T-helper 2 cell (primary cell): ENCODE data around the gene TIMP2.
A peak's percentile ranks its signal among the peaks of the same experiment; 100 is the strongest.
"Not testable (repeated sequence)": the region's sequence is repeated elsewhere in the genome, so short reads cannot be mapped to it uniquely, and the experiment has no call there.

ENCODE experiments used
- DNase-seq, 5 experiments: peaks; one replicate each; pipeline versions ENCODE4 v3.0.0 to v3.0.0-alpha.2; 2012 to 2022

TIMP2 gene

DNA sequence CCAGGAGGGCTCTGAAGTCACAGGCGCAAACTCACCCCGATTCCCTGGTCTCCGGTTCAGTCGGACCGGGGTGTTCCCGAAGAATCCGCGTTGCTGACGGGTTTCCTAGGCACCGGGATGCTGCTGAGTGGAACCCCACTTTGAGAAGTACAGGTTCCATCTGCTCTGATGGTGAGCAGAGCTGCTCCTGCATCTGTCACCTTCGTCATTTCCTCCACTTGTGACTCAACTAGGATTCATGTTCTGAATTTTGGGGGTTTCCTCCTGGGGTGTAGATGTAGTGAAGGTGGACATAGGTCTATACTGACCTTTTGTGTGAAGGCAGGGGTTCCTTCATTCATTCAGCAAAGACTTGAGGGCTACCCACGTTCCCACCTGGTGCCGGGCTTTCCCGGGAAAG lies 29.5 kb upstream of the TIMP2 start:
- no peak for DNase-seq

GRCh38 chr17:78953356-78954350 lies 28.5 kb upstream of the TIMP2 start:
- DNase-seq, result no peak

GRCh38 chr17:78952706-78953105 lies 27.5 kb upstream of the TIMP2 start:
- no peak for DNase-seq

- no peak for DNase-seq
These were observed 26.9 kb upstream of the TIMP2 start for GRCh38 chr17:78951967-78952551.

GRCh38 chr17:78950870-78951269 lies 25.7 kb upstream of the TIMP2 start:
- no peak for DNase-seq

DNA sequence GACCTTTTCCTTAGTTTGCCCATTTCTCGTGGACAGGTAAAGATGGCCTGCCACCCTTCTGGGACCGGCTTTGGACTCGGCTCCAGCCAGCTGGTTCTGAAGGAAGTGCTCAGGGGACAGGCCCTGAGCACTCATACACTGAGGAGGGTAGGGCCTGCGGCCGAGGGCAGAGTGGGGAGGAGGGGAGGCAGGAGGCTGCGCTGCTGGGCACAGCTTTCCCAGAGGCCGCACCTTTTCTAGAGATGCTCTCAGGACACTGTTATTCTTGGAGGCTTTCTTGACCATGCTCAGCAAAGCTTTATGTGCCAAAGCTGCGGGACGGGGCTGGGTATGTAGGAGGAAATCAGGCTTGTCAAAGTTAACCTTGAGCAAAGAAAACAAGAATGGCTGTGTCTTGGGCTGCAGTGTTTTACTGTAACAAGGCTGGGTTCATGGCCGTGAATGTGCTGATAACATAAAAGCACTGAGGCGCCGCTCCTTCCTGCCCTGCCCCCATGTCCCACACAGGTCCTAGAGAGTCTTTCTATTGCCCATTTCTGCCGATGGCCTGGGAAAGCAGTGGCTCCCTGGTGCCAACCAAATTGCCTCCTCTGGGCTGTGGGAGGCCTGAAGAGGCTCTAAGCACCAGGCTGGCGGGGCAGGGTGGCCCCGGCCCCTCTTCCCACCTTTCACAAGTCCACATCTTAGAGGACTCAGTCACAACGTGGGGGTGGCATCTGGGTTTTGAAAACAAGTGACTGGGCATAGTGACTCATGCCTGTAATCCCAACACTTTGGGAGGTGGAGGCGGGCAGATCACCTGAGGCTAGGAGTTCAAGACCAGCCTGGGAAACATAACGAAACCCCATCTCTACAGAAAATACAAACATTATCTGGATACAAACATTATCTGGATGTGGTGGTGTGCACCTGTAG lies 22.3 kb upstream of the TIMP2 start:
- DNase-seq, result no peak

DNA sequence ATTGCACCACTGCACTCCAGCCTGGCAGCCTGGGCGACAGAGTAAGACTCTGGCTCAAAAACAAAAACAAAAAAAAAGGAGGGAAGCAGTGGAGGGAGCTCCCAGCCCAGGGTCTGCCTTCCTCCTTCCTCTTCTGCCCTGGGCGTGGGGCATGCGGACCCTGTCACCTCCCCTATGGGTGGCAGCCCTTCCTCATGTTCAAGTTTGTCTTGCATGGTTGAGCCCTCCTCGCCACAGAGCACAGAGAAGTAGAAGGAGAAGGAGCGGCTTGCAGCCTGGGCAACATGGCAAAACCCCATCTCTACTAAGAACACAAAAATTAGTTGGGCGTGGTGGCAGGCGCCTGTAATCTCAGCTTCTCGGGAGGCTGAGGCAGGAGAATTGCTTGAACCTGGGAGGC lies 21.4 kb upstream of the TIMP2 start:
- no peak for DNase-seq

GRCh38 chr17:78946131-78946530 lies 20.9 kb upstream of the TIMP2 start:
- no peak for DNase-seq

DNA sequence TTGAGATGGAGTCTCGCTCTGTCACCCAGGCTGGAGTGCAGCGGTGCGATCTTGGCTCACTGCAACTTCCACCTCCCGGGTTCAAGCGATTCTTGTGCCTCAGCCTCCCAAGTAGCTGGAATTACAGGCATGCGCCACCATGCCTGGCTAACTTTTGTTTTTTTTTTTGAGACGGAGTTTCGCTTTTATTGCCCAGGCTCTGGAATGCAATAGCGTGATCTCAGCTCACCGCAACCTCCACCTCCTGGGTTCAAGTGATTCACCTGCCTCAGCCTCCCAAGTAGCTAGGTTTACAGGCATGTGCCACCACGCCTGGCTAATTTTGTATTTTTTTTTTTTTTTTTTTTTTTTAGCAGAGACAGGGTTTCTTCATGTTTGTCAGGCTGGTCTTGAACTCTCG lies 20.3 kb upstream of the TIMP2 start:
- not testable (repeated sequence) for DNase-seq

DNA sequence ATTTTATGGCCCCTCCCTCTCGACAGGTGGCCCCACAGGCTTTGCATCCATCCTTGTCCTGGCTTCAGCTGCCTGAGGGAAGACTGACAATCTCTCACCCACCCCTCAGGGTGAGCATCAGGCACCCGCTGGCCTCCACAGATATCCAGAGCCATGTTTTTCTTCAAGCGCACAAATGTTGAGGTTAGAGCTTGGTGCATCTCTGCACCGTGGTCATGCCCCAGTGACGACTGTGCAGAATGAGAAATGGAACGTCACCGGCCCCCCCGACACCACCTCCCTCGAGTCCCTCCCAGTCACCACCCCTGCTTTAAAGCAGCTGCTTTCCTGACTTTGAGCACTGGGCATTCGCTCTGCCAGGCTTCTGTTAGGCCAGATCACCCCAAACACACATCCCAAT lies 19.8 kb upstream of the TIMP2 start:
- no peak for DNase-seq

- DNase-seq, result no peak
These were observed 18.8 kb upstream of the TIMP2 start for GRCh38 chr17:78944026-78944425.

DNA sequence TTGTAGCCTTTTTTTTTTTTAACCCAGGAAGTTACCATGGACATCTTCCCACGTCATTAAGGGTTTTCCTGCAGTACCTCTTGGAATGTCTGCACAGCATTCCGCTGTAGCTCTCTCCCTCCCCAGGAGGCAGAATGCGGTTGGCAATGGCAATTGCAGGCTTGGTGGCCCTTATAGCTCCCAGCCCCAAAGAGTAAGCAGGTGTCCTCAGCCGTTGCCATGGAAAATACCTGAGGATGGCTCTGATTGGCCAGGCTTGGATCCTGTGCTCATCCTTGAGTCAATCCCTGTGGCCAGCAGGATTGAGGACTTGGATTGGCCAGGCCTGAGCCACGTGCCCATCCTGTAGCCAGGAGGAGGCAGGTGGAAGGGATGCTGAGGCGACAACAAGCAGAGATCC lies 15.5 kb upstream of the TIMP2 start:
- DNase-seq, result no peak

- no peak for DNase-seq
These were observed 15.1 kb upstream of the TIMP2 start for GRCh38 chr17:78940258-78940657.

DNA sequence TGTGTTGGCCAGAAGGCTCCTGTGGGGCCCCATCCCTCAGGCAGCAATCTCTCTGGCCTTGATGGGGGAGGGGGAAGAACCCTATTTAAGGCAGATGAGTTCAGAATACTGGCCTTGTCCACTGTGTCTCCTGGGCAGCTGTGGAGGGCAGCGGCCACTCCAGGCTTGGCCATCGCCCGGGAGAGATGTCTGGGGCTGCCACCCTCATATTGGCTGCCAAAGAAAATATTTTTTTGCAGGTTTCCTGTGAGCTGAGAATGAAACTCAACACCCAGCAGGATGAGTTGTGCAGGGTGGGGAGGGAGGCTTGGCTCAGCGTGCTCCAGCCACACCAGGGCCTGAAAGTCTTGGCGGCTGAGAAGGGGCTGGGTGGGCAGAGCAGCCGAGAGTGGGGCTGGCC lies 14.4 kb upstream of the TIMP2 start:
- no peak for DNase-seq

GRCh38 chr17:78937561-78937960 lies 12.4 kb upstream of the TIMP2 start:
- DNase-seq, result no peak

DNA sequence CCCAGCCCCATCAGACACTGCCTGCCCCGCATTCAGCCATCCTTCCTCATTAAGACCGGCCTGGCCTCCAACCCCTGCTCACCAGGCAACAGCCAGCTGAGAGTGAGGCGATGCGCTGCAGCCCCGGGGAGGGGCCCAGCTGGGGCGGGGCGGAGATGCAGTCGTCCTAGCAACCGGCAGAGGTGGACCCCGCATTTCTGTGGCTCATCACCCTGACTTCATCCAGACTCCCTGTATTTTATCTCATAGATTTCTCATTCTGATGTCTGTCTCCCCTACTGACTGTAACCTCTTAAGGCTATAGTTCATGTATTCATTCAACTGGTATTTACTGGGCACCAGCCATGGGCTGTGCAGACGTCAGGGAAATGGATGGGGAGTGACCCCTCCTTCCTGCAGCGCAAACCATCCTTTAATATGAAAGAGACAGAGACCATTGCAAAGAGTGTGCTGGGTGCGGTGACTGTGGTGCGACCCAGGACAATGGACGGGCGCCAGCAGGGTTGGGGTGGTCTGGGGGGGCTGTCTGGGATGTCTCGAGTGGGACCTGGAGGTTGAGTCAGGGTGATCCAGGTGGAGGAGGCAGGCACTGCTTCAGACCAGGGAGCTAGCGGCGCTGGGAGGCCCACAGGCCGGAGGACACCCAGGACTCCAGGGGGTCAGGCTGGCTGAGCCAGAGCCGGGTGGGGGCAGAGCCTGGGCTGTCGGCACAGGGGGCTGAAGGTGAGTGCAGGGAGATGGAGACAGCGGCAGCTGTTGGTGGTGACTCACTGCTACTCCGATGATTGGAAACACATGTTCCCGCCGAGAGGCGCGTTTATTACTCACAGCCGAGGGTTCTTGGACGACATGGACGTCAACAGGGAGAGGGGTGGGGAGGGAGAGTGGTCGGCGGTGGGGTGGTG lies 10.5 kb upstream of the TIMP2 start:
- no peak for DNase-seq

DNA sequence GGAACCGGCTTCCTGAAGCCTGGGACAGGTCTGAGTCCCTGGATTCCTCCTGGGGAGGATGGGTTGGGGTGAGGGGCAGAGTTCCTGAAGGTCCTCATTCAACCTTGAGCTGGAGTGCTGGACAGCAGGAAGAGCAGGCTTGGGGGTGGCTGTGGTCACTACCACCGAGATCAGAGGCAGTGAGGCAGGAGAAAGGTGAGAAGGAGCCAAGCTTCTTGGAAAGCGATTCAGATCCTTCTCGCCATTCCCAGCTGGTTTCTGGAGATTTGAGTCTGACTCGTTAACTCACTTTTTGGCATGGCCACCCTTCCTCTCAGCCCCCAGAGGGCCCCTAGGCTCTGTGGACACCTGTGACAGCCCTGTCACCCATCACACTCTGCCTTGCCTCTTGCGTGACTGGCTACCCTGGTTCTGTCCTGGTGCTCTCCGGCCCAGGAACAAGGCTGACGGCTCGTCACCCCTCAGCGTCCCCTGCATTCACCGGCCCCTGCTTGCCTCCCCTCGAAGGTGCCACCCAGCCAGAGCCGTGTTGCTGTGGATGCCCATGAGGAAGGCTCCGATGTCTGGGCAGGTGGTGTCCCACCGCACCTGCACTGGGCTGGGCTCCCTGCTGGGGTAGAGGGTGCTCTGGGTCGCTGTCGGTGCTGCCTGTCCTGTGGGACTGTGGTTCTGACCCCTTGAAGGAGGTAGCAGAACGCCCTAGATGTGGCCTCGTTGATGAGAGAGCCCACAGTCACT lies 9.7 kb upstream of the TIMP2 start:
- no peak for DNase-seq

GRCh38 chr17:78933959-78934568 lies 8.9 kb upstream of the TIMP2 start:
- DNase-seq, result peak in 1 of 5 experiments; percentile 22

DNA sequence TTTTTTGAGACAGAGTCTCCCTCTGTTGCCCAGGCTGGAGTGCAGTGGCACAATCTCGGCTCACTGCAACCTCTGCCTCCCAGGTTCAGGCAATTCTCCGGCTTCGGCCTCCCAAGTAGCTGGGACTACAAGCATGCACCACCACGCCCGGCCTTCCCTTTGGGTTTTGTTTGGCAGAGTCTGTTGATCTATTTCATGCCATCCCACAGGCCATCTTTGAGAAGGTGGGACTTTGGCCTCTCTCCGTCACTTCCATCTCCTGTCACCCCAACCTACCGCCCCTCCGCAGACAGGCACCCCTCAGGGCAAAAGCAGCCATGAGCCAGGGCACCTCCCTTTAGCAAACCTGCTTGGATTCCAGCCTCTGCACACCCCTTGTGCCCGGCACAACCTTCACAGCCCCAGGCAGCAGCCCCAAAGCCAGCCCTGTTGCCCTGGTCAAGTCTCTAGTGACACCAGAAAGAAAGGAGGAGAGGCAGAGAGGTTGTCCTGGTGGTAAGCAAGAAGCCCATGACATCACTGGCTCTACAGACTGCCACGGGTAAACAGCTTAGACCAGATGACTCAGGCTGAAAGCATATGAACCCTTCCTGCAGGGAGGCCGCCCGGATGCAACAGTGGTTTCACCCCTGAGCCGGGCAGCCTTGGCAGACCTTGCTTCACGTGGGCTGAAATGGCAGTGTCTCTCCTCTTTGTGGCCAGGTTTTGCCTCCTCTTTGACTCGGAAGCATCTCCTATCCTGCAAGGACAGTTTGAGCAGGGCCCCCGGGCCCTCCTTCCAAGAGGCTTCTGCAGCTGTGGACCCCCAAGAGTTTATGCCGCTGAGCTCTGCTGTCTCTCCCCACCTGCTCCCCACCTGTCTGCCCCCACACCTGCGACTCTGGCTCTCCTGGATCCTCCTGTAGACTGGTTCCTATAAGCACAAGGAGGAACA lies 8.1 kb upstream of the TIMP2 start:
- peak in 3 of 5 experiments; percentile 22 to 92 (median 32) for DNase-seq
